HCT116 (cell line): ENCODE data around the gene SMIM5.

Experiments
- CEBPB ChIP-seq: IDR thresholded peaks from 2 replicates; pipeline ENCODE4 v1.6.1; 2012; ENCODE audit warnings: low read depth
- SRF ChIP-seq: IDR thresholded peaks from 2 replicates; pipeline ENCODE4 v1.6.1; 2012; ENCODE audit warnings: low read depth
- ZNF274 ChIP-seq: fragments of 200-500 bp; sonication (Bioruptor generic); IDR thresholded peaks from 2 replicates; pipeline ENCODE4 v1.6.1; 2014; ENCODE audit warnings: mild to moderate bottlenecking, low read depth, low read length, inconsistent platforms
- TF ChIP-seq, protein P1 (sequence below), 3 experiments: fragments of 200-600 bp in 1 of 3; sonication (generic) in 1 of 3; IDR thresholded peaks in 2 of 3; conservative IDR thresholded peaks in 1 of 3; 2 replicates each; pipeline ENCODE4 v1.5.1; 2012 to 2017; ENCODE audit warnings: low read depth in 2 of 3, low read length in 2 of 3, antibody characterized with exemption in 1 of 3, borderline replicate concordance in 1 of 3, control low read depth in 1 of 3, mild to moderate bottlenecking in 1 of 3, mixed read lengths in 1 of 3, mixed run types in 1 of 3, moderate library complexity in 1 of 3; ENCODE audit not compliant: insufficient read depth in 1 of 3
- TF ChIP-seq, protein P2 (sequence below): IDR thresholded peaks from 2 replicates; pipeline ENCODE4 v1.6.1; 2012

DNA sequence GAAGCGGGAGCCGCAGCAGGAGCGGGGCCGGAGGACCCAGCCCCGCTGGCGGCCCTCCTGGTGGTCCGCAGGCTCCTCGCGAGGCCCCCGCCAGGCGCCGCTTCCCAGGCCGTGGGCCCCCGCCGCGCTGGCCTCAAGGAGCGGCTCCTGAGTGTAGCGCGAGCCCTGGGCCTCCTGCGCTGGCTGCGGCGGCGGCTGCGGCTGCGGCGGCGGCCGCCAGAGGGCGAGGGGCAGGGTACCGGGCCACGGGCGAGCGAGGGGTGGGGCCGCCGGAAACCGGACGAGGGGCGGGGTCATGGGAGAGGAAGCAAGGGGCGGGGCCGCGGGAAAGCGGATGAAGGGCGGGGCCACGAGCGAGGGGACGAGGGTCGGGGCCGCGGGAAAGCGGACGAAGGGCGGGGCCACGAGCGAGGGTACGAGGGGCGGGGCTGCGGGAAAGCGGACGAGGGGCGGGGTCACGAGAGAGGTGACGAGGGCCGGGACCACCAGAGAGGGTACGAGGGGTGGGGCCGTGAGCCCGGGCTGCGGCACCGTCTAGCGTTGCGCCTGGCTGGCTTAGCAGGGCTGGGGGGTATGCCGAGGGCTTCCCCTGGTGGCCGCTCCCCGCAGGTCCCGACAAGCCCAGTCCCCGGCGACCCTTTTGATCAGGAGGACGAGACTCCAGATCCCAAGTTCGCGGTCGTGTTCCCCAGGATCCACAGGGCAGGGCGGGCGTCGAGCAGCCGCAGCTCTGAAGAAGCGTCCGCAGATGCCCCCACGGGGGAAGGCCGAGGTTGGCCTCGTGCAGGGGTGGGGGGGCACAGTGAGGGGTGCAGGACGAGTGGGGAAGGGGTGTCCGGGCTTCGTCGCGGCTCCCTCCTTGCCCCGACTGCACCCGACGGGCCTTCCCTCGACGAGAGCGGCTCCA lies 44.0 kb upstream of the SMIM5 start:
- TF ChIP-seq, protein P1, sequence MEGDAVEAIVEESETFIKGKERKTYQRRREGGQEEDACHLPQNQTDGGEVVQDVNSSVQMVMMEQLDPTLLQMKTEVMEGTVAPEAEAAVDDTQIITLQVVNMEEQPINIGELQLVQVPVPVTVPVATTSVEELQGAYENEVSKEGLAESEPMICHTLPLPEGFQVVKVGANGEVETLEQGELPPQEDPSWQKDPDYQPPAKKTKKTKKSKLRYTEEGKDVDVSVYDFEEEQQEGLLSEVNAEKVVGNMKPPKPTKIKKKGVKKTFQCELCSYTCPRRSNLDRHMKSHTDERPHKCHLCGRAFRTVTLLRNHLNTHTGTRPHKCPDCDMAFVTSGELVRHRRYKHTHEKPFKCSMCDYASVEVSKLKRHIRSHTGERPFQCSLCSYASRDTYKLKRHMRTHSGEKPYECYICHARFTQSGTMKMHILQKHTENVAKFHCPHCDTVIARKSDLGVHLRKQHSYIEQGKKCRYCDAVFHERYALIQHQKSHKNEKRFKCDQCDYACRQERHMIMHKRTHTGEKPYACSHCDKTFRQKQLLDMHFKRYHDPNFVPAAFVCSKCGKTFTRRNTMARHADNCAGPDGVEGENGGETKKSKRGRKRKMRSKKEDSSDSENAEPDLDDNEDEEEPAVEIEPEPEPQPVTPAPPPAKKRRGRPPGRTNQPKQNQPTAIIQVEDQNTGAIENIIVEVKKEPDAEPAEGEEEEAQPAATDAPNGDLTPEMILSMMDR (IDR thresholded peaks at IDR 0.05 in 2 of 3, conservative IDR thresholded peaks at IDR 0.05 in 1 of 3; ENCODE audit: borderline replicate concordance in 1 of 3, insufficient read depth in 1 of 3, low read depth in 2 of 3, low read length in 2 of 3), result peak; percentile 37 to 58 (median 42); a peak in 5 of 6 replicates
- TF ChIP-seq SRF, result no peak
- TF ChIP-seq, protein P2, sequence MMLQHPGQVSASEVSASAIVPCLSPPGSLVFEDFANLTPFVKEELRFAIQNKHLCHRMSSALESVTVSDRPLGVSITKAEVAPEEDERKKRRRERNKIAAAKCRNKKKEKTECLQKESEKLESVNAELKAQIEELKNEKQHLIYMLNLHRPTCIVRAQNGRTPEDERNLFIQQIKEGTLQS, result no peak
- no peak for TF ChIP-seq CEBPB
- no peak for TF ChIP-seq ZNF274
